Measurements from ENCODE around the gene PLEKHA8. TPM values are rescaled to one million over a fixed set of nuclear protein-coding genes. Genes with fewer than 3 reads are reported as not detected.

PLEKHA8 gene, protein sequence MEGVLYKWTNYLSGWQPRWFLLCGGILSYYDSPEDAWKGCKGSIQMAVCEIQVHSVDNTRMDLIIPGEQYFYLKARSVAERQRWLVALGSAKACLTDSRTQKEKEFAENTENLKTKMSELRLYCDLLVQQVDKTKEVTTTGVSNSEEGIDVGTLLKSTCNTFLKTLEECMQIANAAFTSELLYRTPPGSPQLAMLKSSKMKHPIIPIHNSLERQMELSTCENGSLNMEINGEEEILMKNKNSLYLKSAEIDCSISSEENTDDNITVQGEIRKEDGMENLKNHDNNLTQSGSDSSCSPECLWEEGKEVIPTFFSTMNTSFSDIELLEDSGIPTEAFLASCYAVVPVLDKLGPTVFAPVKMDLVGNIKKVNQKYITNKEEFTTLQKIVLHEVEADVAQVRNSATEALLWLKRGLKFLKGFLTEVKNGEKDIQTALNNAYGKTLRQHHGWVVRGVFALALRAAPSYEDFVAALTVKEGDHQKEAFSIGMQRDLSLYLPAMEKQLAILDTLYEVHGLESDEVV
- total RNA-seq, result 10.8 and 13.3 TPM in 2 replicates

DNA sequence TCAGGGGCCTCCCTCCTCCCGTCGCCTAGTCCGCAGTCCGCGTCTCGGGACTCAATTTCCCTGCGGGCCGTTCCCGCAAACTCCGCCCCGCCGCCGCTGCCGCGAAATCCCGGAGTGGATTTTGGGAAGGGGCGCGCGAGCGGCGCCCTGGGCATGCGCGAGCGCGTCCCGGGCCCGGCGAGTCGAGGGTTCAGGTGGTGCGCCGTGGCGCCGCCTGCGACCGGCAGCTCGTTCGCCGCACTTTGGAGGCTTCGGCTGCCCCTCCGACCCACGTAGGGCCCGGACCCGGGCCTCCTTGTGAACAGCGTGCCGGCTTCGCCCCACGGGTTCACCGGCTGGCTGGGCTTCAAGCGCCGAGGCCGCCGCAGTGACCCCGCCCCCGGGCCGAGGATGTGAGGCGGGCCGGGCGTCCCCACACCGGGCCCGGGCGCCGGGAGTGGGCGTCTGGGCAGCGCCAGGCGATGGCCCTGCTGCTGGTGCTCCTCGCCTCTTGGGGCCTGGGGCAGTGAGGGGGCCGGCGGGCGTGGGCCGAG lies at the start of gene PLEKHA8:
TSS of gene PLEKHA8 (plus strand) at position 197 of the 533 bp plus-strand sequence. CDS start 351 bp downstream, outside the sequence.

DNA sequence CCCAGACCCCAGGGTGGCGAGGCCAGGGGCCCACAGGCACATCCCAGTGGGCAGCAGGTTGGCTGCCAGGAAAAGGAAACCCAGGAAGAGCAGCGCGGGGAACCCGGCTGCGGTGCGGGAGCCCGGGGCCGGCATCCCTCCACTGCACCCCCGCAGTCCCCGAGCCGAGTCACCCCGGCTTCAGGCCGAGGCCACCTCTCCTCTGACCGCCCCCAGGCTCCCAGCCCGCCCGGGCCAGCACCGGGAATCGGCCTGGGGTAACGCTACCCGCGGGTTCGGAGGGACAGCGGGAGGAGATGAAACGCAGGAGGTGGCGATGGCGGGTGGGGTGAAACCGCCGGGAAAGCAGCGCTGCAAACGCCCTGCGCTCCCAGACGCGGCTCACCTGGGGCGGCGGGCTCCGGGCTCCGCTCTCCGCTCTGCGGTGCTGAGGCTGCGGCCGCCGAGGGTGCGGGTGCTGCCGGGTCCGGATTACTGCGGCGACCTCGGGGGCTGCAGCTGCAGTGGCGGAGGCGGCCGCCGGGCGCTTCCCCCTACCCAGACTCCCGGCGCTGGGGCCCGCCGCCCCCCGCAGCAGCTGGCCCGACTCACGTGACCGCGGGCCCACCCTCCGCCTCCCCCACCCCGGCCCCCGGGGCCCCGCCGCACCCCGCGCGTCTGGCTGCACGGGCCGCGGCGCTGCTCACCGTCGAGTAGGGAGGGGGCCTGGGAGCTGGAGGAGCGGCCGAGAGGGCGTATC lies 38.8 kb upstream of the PLEKHA8 start, which contains the start of gene SCRN1:
TSS of gene SCRN1 (minus strand) at position 545 of the 739 bp plus-strand sequence. CDS start 20,734 bp downstream, outside the sequence.

DNA sequence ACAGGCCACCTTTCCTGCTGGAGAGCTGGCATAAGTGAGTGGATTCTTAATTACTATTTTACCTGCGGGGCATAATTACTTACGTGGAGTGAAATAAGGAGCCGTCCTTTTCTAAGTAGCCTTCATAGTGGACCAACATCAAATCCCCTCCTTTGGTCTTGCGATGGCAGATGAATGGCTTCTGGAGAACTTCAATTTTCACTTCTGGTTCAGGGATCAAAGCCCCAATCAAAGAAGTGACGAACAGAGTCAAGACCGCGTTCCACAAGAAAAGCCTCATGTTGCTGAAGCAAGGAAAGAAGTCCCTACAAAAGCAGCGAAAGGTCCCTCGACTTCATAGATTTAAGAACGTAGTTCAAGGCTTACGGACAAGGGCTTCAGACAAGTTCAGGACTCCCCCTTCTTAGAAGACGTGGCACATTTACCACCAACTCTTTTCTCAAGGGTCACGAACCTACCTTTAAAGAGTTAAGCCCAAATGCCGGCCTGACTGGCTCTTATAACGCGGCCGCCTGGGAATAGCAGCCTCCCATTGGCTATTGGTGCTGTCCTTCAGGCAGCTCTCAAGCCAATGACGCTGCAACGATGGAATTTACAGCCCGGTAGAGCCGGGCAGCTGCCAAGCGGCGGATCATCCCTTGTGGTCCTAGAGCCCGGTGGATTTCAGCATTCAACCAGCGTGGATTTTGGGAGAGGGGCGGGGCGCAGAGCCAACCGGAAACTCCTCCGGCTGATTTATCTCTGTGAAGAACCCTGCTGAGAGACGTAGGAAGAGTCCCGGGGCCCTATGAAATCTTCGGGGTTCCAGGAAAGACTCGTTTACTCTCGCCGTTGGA lies 1.8 kb upstream of the PLEKHA8 start, which contains the start of gene FKBP14:
TSS of gene FKBP14 (minus strand) at position 474 of the 836 bp plus-strand sequence. CDS start at position 280, 194 bp downstream.

DNA sequence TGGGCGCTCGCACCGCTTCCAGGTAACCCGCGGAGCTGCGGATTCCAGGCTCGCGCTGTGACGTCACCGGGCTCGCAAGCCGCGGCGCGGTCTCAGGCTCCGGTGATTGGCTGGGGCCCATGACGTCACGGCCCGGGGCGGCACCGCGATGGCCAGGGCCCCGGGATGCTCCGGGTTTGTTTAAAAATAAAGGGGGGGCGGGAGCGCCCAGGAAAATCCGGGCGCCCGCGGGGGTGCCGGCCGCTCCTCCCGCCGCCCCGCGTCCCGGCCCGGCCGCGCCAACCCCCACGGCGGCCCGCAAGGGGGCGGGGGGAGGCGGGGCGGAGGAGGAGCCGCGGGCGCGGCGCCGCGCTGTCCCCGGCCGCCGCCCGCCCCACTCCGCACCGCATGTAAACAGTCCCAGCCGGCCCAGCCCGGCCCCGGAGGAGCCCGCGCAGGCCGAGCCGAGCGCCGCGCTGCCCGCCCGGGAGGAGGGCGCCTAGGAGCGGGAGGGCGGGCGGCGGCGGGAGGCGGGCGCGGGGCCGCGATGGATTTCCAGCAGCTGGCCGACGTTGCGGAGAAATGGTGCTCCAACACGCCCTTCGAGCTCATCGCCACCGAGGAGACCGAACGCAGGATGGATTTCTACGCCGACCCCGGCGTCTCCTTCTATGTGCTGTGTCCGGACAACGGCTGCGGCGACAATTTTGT lies 106.5 kb downstream of the PLEKHA8 start, which contains the start of gene MTURN:
TSS of gene MTURN (plus strand) at position 376 of the 690 bp plus-strand sequence. CDS start at position 527, 151 bp downstream.

Small RNA genes lying within 50 kb of the gene (small RNA-seq; reads per million reads assigned to genes)
- gene RPS27P16, result not detected

Other genes with a start within 250 kb of the PLEKHA8 start
- gene WIPF3, start 221.9 kb upstream of the PLEKHA8 start, total RNA-seq, result not detected in 2 replicates
- 95.6 and 111 TPM in 2 replicates for gene SCRN1, start 38.6 kb upstream of the PLEKHA8 start, total RNA-seq
- gene FKBP14, start 1.7 kb upstream of the PLEKHA8 start, total RNA-seq, result 27.2 and 34.6 TPM in 2 replicates
- gene MTURN, start 106.6 kb downstream of the PLEKHA8 start, total RNA-seq, result 18.7 and 20.3 TPM in 2 replicates